COLO829 (cell line): ENCODE results near the gene PGC.
"Not testable (repeated sequence)": the region's sequence is repeated elsewhere in the genome, so short reads cannot be mapped to it uniquely, and the experiment has no call there.

Experiments
- DNase-seq: peaks from one replicate; pipeline ENCODE4 v3.0.0; 2012; ENCODE audit warnings: low spot score

The PGC gene

DNA sequence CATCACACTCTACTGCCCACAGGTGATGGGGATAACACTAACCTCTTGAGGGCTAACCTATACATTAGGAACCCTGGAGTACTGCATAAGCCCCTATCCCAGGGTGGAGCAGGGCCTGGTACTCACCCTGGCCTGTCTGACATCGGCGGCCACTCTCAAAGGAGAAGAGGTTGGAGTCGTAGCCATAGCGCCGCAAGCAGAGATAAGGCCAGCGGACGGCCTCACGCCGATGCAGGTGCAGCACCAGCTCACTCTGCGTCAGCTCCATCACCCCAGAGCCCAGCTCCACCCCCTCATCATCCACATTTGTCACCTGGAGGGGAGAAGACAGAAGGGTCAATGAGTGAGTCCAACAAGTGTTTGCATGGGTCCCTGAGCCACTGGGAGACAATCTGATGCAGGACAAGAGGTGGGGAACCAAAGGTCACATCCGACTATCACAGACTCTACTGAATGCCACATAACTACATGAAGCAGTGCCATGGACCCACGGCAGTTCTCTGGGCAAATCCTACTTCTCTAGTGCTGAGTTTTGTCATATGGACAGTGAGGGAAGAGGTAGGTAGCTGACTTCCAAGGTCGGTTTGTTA, 28.2 kb upstream of the PGC start:
- no peak for DNase-seq

DNA sequence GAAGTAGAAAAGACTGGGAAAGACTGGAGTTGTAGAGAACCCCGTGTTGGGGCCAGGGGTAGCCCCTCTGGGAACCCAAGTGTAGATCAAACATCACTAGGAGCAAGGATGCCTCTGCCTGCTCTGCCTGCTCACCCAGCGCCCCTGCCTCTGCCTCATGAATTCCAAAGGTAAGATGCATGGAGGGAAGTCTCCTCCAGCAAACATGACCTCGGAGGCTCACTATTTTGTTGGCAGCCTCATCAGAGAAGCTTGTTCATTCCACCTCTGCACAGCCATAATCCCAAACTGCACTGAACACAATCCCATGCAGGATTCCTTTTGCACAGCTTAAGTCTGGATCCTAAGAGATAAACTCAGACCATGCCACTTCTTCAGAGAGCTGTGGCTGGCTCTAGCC, 27.6 kb upstream of the PGC start:
- DNase-seq, result no peak

DNA sequence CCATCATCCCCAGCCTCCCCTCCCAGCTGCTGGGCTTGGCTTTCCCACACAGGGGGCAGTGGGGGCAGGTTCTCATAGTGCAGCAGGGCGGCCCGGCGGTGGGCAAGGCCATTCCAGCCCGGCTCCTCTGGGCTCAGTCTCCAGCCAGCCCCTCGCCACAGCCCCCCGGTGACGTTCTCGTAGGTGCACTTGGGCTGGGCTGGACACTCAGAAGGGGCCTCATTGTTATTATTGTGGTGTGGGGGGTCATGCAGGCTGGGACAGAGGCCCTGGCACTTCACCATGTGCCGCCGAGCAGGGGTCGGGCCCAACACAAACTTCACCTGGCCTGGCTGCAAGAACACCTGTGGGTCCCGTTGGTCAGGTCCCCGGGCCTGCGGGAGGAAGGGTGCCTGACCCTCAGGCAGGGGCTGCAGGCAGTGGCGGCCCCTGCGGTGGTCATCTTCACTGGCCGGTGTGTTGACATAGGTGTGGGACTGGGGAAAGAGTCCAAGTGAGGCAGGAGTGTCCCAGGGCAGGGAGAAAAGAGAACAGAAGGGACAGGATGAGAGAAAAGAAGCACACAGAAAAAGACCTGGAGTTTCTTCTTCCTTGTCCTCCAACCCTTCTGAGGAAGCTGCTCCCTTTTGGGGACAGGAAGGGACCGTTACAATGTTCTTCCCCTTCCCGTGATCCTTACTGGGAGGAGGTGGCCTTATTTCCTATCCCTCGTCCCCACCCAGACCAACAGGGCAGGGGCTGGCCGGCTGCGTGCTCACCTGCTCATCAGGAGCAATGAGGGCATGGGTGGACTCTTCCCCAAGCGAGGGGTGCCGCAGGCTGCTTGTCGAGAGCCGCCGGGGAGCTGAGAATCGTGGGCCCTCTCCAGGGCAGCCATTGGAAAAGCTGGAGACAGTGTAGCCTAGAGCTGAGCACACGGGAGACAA, 24.1 kb upstream of the PGC start:
- no peak for DNase-seq

DNA sequence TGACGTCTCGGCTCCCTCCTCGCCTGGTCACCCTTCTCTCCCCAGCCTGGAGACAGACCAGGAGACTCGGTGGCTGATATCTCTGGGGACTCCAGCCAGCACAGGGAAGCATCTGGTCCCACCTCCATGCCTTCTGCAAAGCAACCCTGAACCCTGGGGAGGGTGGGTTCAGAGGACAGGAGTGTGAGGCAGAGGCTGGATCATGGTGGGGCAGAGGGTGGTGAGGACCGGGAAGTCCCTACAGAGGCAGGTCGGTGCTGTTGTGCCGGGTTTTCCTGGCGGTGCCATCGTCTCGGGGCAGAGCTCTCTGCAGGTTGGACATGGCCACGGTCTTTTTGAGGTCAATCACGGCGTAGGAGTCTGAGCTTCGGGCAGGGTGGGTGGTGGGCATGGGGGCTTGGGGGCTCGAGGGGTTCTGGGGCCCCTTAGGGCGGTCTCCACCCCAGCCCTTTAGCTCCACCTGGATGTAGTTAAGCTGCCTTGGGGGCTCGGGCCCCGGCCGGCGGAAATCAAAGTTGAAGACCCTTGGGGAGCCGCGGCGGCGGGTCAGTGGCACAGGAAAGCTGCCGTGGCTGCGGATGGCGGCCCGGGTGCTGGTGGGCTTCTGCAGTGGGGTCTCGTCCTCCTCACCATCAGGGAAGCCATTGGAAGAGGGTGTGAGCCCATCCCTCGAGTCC, 23.3 kb upstream of the PGC start:
- no peak for DNase-seq

DNA sequence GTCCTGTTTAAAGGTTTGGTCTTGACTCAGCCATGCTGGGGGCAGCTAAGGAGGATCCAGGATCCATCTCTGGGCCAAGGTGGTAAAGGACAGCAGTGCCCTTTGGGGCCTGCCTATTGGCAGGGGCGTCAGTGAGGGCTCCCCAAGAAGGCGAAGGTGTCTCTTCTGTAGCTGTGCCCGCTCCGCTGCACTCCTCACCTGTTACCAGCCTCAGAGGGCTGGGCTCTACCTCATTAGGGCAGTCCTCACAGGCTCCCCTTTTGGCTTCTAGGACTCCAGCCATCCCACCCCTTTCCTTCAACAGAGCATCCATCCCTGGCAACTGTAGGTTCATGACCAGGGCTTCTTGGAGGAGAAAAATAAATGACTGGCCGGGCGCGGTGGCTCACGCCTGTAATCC, 22.2 kb upstream of the PGC start:
- no peak for DNase-seq

DNA sequence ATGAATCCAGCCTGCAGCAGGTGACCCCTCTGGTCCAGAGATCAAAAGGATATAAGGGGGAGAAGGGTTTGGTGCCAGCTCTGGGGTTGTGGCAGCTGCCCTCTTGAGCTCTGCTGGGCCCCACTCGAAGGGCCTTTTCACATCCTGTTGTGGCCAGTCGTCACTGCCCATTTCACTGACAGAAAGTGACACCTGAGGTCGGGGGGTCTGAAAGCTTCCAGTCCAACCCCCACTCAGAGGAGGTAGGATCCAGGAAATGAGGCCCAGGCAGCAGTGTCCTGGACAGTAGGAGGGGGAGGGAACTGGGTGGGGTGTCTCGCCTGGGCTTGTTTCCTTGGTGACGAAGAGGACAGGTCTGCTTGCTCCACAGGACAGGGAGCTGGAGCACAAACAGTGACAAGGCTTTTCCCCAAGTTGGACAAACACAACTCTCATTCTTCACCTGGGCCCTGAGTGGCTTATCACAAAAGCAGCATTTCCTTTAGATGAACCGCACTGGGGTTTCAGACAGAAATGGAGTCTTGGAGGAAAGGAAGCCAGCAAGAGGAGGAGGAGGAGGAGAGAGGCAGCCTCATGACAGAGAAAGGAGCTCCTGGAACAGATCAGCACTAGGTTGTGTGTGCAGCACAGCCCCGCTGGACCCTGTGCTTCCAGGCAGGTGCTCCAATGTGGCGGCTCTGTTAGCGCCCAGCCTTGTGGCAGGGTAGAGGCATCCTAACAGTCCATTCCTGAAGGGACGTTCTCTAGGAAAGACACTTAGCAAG, 21.5 kb upstream of the PGC start:
- no peak for DNase-seq

DNA sequence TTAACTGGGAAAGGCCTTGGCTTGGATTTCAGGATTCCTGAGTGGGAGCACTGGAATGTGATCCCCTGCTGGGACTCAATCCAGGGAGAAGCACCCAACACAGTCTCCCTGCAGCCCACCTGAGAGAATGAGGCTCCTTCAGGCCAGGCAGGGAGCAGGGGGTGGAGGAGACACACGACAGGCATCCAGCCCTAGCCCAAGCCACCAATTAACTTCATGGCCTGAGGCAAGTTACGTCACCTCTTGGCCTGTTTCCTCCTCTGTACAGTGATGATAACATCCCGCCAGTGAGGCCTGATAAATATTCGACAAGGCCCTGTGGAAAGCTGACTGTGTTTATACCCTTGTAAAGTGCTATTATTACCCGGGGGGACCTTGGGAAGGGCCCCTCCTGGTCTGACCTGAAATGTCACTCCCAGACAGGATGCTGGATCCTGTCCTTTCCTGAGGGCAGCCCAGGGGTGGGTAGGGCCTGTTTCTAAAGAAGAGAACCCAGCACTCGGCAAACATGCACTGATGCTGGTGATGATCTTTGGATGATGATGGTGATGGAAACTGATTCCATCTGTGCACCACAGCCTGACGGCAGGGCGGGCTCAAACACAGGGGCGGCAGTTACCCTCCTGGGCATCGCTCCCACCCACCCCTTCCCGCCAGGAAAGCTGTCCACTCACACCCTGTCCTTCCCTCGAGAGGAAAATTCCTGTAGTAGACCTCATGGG, 20.1 kb upstream of the PGC start:
- DNase-seq, result peak; percentile 62

DNA sequence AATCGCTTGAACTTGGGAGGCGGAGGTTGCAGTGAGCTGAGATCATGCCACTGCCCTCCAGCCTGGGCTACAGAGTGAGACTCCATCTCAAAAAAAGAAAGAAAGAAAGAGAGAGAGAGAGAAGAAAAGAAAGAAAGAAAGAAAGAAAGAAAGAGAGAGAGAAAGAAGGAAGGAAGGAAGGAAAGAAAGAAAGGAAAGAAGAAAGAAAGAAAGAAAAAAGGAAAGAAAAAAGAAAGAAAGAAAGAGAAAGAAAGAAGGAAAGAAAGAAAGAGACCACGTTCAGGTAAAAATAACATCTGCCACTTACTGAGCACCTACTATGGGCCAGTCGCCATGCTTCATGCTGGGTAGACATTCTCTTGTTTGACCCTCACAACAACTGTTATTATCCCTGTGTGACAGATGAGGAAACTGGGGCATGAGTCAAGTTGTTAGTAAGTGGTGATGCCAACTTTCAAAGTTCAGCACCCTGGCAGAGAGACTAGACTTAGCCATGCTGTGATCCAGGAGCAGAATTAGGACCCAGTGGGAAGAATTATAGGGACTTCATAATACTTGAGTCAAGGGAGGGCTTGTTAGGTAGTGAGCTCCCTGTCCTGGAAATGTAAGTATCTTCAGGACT, 19.0 kb upstream of the PGC start:
- not testable (repeated sequence) for DNase-seq

DNA sequence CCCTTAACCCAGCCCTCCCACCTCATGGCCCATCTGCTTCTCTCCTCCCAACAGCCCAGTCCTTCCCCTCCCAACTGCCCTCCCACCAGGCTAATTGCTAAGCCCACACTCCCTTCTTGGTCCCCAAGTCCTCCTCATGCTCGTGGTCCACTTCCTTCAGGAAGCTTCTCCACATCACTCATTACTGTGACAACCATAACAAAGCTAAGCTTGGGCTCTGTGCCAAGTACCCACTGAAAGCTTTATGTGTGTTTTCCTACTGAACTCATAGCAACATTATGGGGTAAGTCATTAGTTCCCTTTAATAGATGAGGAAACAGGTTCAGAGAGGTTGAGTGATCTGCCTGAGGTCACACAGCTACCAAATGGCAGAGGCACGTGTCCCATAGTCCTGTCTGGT, 16.3 kb upstream of the PGC start:
- peak; percentile 48 for DNase-seq

DNA sequence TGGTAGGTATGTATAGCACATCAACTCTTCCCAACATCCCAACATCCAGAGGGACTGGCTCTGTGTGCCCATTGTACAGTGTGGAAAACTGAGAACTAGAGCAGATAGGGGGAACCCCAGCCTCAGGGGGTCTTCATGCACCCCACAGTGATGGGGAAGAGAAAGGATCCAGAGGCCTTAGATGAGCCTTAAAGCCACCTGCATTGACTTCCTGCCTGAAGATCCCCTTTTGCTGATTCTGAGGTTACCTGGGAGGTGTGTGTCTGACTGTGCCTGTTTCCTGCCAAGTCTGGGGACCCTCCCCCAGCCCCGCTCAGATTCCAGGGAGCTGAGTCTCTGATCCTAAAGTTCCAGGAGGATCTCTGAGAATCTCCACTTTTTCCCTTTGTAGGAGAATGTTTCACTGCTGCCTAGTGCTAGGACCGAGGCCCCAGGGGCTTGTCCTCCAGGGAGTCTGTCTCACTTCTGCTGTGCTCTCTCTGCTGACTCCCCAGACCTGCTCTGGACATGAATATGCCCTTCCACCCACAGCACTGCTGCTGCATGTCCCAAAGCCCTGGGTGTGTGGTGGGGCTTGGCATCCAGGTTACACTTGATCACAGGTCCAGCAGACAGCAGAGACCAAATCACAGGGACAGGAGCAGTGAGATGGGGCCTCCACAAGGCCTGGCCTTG, 12.8 kb upstream of the PGC start:
- no peak for DNase-seq

DNA sequence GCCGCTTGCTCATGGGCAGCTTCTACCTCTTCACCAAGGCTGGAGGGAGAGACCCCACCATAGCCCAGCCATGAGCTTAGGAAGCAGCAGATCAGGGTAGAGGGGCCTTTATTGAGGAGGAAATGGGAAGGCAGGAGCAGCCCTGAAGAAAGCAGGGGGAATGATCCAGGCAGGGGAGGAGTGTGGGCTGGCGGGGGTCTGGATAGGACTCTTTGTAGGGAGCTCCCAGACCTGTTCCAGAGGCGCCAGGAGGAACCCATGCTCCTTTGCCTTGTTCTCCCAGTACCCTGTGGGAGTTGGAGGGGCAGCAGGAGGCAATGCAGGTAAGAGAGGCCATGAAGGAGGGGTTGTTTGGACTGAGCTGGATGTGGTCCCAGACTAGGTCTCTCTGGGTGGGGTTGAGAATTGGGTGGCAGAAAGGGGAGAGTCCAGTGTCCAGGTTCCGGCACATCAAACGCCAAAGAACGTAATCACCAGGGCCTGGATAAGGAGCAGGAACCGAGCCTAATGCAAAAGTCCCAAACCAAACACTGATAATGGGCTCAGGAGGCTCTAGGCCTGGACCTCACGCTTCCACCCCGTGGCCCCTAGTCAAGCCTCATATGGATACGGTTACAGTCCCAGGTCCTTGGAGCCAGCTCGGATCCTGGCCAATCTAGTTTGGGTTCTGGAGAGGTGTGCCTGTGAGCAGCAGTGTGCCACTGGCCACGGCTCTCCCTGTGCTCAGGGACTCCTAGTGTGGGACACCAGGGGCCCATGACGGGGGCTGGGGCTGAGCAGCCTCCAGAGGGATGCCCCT, 12.1 kb upstream of the PGC start:
- no peak for DNase-seq

DNA sequence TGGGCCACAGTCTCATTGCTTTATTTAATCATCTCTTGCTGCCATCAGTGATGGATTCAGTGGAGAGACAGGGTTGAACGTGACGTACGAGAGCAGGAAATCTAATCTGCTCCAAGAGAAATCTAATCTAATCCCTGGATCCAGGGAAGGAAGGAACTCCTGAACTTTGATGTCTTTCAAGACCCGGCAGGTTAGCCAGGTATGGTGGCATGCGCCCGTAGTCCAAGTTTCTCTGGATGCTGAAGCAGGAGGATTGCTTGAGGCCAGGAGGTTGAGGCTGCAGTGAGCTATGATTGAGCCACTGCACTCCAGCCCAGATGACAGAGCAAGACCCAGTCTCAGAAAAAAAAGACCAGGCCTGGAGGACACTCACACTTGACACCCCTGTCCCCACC, 11.4 kb upstream of the PGC start:
- DNase-seq, result no peak

DNA sequence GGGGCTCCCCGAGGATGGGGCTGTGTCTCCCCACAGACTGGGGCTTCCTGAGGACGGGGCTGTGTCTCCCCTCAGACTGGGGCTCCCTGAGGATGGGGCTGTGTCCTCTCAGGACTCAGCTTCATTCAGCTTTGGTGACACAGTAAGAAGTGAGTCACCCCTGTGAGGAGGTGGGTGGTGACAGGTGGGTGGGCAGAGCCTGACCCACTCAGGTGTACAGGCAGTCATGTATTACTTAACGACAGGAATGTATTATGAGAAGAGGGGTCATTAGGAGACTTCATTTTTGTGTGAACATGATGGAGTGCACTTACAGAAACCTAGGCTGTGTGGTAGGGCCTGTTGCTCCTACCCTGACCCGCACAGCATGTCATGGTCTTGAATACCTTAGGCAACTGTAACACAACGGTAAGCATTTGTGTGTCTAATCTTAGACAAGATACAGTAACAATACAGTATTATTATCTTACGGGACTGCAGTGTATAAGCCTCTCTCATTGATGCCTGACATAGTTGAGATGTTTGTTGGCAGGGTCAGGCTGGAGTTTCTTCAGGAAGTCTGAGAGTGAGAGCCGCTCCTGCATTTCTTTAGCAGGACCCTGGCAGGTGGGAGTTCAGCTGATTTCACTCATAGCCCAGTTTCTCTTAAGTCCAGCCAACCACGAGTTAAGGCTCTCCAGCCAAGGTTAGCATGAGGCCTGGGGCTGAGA, 10.9 kb upstream of the PGC start:
- no peak for DNase-seq

DNA sequence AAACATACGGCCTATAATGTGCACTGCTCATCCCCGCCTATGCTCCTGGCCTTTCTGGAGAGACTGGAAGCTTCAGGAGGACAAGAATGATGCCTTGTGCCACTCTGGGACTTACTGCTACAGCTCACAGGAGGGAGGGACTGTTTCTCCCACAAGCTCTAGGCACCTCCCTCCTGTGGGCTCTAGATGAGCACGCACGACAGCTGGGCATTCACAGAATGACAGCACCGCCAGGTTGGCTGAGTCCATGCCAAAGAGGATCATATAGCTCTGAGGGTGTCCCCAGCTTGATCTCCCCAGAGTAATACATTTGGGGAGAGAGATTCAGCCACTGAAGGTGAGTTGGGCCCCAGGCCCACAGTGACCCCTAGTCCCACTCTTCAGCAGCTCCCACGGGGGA, 10.1 kb upstream of the PGC start:
- DNase-seq, result no peak

DNA sequence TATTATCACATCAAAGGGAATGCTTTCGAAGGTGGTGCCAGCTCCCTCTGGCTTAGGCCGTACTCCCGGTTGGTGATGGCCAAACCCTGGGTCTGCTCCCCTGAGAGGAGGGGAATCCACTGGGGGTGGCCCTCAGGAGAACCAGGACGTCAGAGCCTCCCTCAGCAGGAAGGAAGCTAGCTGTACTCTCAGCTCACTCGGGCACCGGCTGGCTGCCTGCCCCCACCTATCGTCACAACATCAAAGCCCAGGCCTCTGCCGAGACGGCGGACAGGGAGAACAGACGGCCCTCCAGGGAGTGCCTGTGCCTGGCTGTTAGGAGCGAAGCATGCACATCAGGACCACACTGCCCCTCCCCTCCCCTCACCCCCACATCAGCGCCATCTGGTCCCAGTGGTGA, 9.2 kb upstream of the PGC start:
- DNase-seq, result no peak

DNA sequence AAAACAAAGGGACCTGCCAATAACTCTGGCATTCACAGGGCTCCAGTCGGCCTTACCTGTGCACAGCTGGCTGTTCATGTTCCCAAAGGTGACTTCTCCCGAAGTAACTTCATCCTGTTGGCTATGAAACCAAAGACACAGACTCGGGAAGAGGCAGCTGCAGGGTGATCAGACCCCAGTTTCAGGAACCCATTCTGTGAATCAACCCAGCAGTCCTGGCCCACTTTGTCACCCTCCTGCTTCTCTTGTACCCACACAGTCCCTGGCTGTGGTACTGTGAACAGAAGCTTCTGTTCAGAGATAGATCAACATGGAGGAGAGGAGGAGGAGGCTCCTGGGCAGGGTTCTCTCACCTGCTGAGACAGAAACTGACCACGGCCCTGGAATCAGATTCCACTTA, 8.7 kb upstream of the PGC start:
- DNase-seq, result no peak

DNA sequence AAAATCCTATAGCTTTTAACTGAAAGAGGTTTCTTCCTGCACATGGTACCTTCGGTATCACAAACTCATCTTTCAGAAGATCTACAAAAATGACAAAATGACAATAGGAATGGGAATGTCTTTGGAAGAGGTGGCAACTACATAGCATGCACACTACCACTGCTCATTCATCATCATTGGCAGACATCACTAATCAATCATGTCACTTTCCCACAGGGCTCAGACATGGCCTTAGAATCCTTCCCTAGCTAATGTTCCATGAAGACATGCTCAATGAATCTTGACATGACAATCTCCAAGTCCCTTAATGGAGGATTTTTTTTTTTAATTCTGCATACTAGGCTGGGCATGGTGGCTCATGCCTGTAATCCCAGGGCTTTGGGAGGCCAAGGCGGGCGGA, 3.2 kb upstream of the PGC start:
- DNase-seq, result no peak

DNA sequence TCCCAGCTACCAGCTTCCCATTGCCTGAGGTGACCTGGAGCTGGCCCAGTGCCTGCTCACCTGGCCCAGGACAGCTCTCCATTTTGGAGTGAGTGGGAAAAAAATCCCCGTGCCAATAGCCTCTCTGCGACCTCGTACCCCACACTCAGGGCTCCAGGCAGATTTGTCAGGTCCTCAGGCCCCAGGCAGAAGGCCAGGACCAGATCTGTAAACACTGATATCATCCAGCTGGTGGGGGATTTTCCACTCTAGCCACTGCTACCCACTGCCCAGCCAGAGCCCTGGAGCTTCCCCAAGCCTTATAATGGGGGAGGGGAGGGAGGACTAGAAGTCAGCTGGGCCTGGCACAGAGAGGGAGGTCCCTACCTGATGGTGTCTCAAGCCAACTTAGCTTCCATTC, 1.3 kb upstream of the PGC start:
- no peak for DNase-seq

DNA sequence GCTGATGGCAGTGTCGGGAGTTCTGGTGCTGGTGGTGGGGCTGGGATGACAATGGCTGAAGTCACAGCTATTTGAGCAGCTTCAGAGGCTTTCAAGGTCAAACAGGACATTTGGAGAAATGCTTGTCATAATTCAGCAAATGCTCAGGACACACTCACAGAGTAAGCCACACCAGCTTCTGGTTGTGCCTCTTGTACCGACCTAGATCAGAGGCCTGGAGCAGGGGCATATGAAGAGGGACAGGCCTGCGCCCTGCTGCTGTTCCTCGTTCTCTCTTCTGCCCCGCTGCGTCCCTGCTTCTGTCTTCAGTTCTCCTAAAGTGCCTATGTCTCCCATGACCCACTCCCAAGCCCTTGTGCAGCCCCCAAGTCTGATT, 893 bp upstream of the PGC start:
- no peak for DNase-seq
